ENCODE results near the gene TMEM174.
A peak's percentile ranks its signal among the peaks of the same experiment; 100 is the strongest.

TMEM174 gene

DNA sequence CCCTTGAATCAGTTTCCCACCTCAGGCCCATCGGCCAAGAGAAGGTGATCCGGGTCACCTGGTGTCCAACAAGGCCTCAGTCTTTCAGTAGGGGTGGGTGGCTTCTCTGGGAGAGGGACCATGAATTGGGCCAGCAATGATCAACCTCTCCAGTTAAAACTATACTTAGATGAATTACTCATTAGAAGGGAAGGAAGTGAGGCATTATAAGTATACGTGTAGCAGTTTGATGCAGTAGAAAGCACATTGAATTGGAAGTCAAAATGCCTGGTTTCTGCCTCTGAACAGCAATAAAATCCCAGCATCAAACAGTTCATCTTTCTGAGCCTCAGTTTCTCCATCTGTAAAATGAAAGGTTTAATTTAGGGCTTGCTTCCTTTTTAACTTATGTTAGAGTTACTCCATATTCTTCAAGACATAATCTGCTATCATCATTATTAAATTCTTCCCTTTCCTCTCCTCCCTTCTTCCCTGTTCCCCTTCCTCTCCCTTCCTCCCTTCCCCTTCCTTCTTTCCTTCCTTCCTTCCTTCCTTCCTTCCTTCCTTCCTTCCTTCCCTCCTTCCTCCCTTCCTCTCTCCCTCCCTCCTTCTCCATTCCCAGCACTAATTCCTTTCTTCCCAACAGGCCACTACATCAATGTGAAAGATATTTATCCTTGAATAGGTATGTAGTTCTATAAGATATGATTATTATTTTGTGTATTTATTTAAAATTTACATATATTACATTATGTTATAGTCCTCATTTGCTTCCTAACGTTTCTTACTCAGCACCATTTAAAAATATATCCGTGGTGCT, 18.6 kb upstream of the TMEM174 start:
- no peak for DNase-seq

DNA sequence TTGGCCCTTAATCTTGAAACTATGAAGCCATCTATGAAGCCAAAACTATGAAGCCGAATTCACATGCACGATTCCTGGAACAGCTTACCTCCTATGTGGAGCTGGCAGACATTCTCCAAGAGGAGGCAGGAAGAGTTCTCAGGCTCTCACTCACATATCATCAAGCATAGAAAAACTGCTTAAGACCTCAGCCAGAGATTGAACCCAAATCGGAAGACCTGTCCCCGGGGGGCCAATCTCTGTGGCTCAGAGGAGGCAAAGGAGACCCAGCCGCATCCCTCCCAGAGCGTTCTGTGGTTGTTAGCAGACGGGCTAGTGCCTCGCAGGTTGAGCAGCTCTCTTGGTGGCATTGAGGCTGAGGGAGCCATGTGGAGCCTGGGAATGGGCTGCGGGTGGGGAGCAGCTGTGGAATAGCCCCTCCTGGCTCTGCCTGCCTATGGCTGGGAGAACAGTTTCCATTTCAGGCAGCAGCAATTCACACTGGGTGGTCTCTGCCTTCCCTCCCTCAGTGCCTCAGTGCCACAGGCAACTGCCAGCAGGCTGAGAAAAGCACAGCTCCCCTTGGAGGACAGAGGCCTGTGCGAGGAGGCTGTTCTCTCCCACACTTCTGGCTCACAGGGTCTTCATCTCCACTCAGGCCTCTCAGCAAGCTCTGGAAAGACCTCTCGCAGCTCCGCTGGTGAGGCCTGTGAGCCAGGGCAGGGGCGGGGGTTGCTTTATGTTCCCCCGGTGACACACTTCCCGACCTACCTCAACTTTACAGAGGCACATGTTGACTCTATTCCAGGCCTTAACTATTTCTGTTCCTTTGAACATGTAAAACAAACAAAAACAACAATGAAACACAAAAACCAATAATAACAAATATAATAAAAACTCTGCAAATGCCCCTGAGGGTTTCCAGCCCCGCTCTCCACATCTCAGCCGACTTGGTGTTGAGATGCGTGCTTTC, 17.4 kb upstream of the TMEM174 start:
- no peak for DNase-seq

GRCh38 chr5:73157414-73158303, 15.3 kb upstream of the TMEM174 start:
- DNase-seq: no peak

DNA sequence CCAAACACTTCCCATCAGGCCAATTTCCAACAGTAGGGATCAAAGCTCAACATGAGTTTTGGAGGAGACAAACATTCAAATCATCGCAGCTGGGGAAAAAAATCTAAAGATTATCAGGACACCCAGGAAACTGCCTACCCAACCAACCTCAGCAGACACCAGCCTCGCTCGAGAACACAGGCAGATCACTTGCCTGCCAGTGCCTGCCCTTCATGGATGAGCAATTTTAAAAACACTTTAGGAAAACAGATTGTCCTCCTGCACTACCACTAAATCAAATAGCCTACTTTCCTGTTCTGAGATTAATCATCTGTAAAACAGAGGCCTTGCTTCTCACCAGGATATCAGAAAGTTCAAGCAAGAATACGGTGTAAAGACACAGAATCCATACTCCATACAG, 14.7 kb upstream of the TMEM174 start:
- DNase-seq: no peak

- DNase-seq: peak; percentile 76
These were observed 12.7 kb upstream of the TMEM174 start for GRCh38 chr5:73160239-73160671.

DNA sequence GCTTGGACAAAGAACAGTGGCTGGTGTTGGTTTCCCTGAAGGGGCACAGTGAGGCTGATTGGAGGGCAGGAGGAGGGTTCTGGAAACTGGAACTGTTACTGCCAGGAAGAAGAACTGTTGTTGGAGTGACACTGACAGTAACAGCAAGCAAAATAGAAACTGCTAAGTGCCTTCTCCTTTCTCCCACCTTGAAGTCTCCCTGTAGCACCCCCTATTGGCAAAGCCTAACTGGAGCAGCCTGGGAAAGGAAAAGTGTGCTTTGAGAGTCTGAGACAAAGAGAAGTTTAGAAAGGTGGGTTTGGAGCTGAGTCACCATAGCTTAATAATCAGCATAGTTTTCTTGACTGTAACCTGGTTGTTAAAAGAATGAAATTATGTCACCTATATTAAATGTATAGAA, 2.5 kb upstream of the TMEM174 start:
- DNase-seq: no peak

DNA sequence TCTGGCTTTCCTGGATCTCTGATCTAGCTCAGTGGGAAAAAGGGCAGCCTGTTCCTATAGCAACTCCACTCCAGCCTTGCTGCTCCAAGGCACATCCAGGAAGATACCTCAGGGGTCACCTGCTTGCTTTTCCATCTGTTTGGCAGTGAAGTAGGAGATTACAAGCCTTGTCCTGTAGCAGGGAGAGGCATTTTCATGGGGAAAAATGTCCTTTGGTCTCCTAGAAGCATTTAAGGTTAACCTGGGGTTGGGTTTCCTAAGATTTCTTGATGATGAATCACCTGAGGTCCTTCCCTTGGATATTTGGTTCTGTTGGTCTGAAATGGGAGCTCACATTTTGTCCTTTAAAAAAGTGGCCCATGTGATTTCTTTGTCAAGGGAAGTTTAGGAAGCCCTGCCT, 1.5 kb upstream of the TMEM174 start:
- DNase-seq: no peak

DNA sequence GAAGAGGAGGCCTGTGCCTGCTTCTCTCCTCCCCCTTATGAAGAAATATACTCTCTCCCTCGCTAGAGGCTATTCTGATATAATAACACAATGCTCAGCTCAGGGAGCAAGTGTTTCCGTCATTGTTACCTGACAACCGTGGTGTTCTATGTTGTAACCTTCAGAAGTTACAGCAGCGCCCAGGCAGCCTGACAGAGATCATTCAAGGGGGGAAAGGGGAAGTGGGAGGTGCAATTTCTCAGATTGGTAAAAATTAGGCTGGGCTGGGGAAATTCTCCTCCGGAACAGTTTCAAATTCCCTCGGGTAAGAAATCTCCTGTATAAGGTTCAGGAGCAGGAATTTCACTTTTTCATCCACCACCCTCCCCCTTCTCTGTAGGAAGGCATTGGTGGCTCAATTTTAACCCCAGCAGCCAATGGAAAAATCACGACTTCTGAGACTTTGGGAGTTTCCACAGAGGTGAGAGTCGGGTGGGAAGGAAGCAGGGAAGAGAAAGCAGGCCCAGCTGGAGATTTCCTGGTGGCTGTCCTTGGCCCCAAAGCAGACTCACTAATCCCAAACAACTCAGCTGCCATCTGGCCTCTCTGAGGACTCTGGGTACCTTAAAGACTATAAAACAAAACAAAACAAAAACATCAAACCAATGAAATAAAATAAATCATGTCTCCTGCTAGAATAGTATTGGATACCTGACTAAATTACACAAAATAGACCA, 1.3 kb downstream of the TMEM174 start:
- DNase-seq: no peak

DNA sequence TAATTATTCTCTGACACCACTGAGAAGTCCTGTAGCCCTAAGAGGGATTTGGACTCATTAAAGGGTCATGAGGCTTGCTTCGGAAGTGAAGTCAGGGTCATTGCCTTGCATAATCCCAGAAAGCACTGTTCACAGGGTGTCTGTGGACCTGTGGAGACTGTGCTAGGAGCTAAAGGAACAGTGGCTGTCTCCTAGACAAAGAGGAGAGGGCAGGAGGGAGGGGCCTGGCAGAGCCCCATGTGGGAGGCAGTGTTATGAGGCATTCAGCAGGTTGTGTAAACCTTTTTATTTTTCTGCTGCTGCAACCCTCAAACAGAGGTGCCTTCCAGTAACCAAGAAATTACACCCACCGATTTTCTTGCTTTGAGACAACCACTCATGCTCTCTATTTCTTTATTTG, 3.3 kb downstream of the TMEM174 start:
- DNase-seq: no peak

DNA sequence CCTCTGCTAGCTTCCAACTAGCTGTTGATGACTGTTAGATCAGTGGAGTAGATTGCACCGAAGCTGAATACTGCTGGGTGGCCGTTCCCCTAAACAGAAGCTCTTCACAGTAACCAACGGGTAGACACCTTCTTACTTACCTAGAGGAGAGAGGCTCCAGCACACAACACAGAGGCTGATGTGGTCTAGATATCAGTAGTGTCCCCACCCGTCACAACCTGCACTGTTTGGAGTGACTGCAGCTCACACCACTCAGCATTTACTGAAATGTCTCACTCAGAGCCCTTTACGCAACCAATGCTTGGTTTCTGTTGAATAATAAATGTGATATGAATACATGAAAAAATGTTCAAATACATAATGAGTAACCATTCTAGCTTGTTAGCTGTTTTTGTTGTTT, 5.3 kb downstream of the TMEM174 start:
- DNase-seq: no peak

DNA sequence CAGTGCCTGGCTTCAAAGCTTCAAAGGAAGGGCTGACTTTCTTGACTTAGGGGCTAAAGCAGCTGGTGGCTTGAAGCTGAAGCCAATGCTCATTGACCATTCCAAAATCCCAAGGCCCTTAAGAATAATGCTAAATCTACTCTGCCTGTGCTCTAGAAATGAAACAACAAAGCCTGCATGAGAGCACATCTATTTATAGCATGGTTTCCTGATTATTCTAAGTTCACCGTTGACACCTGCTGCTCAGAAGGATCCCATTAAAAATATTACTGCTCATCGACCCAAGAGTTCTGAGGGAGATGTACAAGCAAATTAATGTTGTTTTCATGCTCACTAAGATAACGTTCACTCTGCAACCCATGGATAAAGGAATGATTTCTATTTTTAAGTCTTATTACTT, 6.7 kb downstream of the TMEM174 start:
- DNase-seq: no peak

DNA sequence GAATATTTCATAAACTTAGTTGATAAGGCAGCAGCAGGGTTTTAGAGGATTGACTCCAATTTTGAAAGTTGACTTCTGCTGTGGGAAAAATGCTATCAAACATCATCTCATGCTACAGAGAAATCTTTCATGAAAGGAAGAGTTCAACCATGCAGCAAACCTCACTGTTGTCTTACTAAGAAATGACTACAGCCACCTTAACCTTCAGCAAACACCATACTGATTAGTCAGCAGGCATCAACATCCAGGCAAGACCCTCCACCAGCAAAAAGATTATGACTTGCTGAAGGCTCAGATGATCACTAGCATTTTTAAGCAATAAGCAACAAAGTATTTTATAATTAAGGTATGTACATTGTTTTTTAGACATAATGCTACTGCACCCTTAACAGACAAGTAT, 7.6 kb downstream of the TMEM174 start:
- no peak for DNase-seq

- DNase-seq: no peak
These were observed 9.3 kb downstream of the TMEM174 start for GRCh38 chr5:73182307-73182706.

GRCh38 chr5:73183000-73183399, 10.0 kb downstream of the TMEM174 start:
- DNase-seq: no peak

DNA sequence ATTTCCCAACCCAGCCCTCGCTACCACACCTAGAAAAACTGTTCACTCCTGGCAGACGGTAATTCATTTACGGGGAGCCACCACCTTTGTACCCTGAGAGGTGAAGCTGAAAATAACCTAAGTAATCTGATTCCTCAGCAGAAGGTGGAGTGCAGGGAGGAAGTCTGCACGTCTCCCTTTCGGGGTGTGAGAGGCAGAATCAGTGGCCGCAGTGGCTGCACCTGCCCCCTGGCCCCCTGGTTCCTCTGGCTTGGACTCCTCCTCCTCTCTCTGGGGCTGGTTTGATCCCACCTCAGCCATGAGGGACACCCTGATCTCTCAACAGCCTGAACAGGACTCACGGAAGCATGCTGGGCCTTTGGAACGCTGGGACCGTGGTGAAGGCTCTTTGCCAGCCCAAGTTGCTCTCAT, 10.5 kb downstream of the TMEM174 start:
- DNase-seq: no peak

- no peak for DNase-seq
These were observed 14.0 kb downstream of the TMEM174 start for GRCh38 chr5:73186976-73187375.

- no peak for DNase-seq
These were observed 16.0 kb downstream of the TMEM174 start for GRCh38 chr5:73188764-73189531.

DNA sequence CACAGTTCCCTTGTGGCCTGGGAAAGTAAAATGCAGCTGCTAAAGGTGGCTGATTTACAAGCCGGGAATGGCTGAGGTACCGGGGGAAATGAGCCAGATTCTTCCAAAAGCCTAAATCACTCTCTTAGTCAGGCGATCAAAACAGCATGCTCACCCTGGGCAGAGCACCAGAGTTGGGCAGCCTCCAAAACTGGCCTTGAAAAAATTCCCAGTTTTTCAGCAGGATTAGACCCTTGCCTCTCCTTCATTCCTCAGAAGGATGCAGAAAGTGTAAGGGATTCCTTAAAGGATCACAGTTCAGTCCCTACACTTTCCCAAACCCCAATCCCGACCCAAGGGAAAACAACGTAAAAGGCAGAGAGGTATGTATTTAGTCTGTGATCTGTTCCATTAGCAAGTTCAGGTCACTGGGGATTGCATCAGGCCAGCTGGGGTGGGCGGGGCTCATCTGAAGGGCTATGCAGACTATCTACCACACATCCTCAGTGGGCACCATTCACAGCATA, 16.9 kb downstream of the TMEM174 start:
- no peak for DNase-seq

- no peak for DNase-seq
These were observed 19.4 kb downstream of the TMEM174 start for GRCh38 chr5:73192370-73192769.

DNA sequence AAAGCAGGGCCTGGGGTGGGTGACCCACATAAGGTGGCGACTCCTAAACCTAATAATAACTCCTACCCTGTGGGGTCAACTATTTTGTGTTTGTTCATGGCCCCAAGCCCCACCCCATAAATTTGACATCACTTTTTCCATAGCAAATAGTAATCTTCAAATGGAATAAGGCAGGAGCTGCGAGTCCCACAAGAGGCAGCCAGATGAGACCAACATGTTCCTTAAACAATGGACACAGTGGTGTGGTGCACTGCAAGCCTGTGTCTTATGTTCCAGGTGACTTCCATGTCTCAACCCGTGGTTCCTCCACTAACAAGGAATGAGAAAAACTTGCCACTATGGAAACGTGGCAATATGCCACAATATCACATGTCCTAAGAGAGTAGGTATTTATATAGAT, 20.6 kb downstream of the TMEM174 start:
- DNase-seq: no peak

DNA sequence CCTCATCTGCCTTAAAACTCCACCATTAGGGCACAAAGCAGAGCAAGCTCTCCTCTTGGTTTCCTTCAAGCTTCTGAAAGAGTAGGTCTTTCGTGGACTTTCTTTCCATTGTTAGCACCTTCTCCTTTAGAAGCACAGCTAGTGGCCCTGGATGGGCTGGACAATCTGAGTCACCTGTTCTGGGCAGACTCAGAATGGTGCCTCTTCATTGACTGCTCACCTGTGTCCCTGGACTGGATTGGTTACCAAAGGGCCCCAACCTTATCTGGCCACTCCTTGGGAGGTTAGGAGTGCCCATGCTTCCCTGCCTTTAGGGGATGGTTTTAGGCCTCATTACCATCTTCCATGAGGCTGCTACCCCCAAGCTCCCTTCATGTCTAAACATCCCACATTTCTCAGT, 23.2 kb downstream of the TMEM174 start:
- no peak for DNase-seq

Measured in activated naive CD4-positive, alpha-beta T cell treated with anti-CD3 and anti-CD28 coated beads, Interleukin-2, amount 50 U/mL, for 16 hours (primary cell).